HepG2 (cell line): ENCODE measurements around the gene JAK1. TPM values are rescaled to one million over a fixed set of nuclear protein-coding genes. Genes with fewer than 3 reads are reported as not detected.

ENCODE experiments used
- CBX1 ChIP-seq: IDR thresholded peaks from one replicate; pipeline ENCODE4 v1.6.1; 2016; ENCODE audit warnings: antibody characterized with exemption, low read depth
- DMTF1 ChIP-seq: sonication (generic); formaldehyde crosslinking; IDR thresholded peaks from 2 replicates; pipeline ENCODE4 v1.4.0; 2020; ENCODE audit warnings: mild to moderate bottlenecking, missing genetic modification reagents
- GPBP1L1 ChIP-seq: sonication (generic); formaldehyde crosslinking; IDR thresholded peaks from 2 replicates; pipeline ENCODE4 v1.5.0; 2020; ENCODE audit warnings: mild to moderate bottlenecking, missing genetic modification reagents
- HMGA1 ChIP-seq: sonication (generic); formaldehyde crosslinking; conservative IDR thresholded peaks from 2 replicates; pipeline ENCODE4 v1.4.0; 2020; ENCODE audit warnings: missing genetic modification reagents
- JUN ChIP-seq: sonication (generic); formaldehyde crosslinking; IDR thresholded peaks from 2 replicates; pipeline ENCODE4 v1.4.0; 2020; ENCODE audit warnings: mild to moderate bottlenecking, missing genetic modification reagents
- KDM3A ChIP-seq: IDR thresholded peaks from 2 replicates; pipeline ENCODE4 v1.6.1; 2018; ENCODE audit warnings: low read depth, missing compliant biosample characterization
- MYNN ChIP-seq: sonication (generic); formaldehyde crosslinking; IDR thresholded peaks from 2 replicates; pipeline ENCODE4 v1.4.0; 2020; ENCODE audit warnings: mild to moderate bottlenecking, low read depth, missing genetic modification reagents
- NFAT5 ChIP-seq: sonication (generic); formaldehyde crosslinking; IDR thresholded peaks from 2 replicates; pipeline ENCODE4 v1.4.0; 2020; ENCODE audit warnings: missing genetic modification reagents
- NFYC ChIP-seq: IDR thresholded peaks from 2 replicates; pipeline ENCODE4 v1.6.1; 2016; ENCODE audit warnings: missing genetic modification reagents, missing compliant biosample characterization
- NONO ChIP-seq, 2 experiments: fragments of 450-650 bp in 1 of 2; sonication (generic) in 1 of 2; formaldehyde crosslinking in 1 of 2; IDR thresholded peaks in 1 of 2; conservative IDR thresholded peaks in 1 of 2; 2 replicates each; pipeline versions ENCODE4 v1.6.1 to v1.8.0; 2017 to 2022; ENCODE audit warnings: mild to moderate bottlenecking in 1 of 2, missing genetic modification reagents in 1 of 2, moderate library complexity in 1 of 2
- NR1H2 ChIP-seq: sonication (generic); formaldehyde crosslinking; IDR thresholded peaks from 2 replicates; pipeline ENCODE4 v1.8.1; 2022; ENCODE audit warnings: low read depth, missing genetic modification reagents, borderline replicate concordance
- PHF21A ChIP-seq: sonication (generic); formaldehyde crosslinking; IDR thresholded peaks from 2 replicates; pipeline ENCODE4 v1.5.0; 2020; ENCODE audit warnings: mild to moderate bottlenecking, missing genetic modification reagents
- PHF8 ChIP-seq: sonication (generic); formaldehyde crosslinking; IDR thresholded peaks from 2 replicates; pipeline ENCODE4 v1.5.0; 2020; ENCODE audit warnings: missing genetic modification reagents
- PLSCR1 ChIP-seq: sonication (generic); formaldehyde crosslinking; IDR thresholded peaks from 2 replicates; pipeline ENCODE4 v1.5.0; 2020; ENCODE audit warnings: missing genetic modification reagents, mild to moderate bottlenecking, borderline replicate concordance
- RCOR2 ChIP-seq: IDR thresholded peaks from 2 replicates; pipeline ENCODE4 v1.6.1; 2016; ENCODE audit warnings: missing biosample characterization, missing genetic modification reagents
- ZMYM3 ChIP-seq: sonication (generic); formaldehyde crosslinking; IDR thresholded peaks from 2 replicates; pipeline ENCODE4 v1.5.1; 2020; ENCODE audit warnings: mild to moderate bottlenecking, missing genetic modification reagents
- ZNF3 ChIP-seq: IDR thresholded peaks from 2 replicates; pipeline ENCODE4 v1.7.0; 2017; ENCODE audit warnings: inconsistent platforms
- ZNF329 ChIP-seq: sonication (generic); formaldehyde crosslinking; IDR thresholded peaks from 2 replicates; pipeline ENCODE4 v1.9.0; 2021; ENCODE audit warnings: low read depth, mild to moderate bottlenecking, missing genetic modification reagents
- ZNF570 ChIP-seq: sonication (generic); formaldehyde crosslinking; IDR thresholded peaks from 2 replicates; pipeline ENCODE4 v1.4.0; 2020; ENCODE audit warnings: mild to moderate bottlenecking, missing genetic modification reagents, borderline replicate concordance
- ZNF709 ChIP-seq: sonication (generic); formaldehyde crosslinking; IDR thresholded peaks from 2 replicates; pipeline ENCODE4 v1.5.0; 2020; ENCODE audit warnings: mild to moderate bottlenecking, missing genetic modification reagents
- polyA plus RNA-seq, 8 experiments: library from polyadenylated mRNA; depleted of rRNA in 3 of 8; stranded (reverse) in 7 of 8; unstranded in 1 of 8; fragments of >200 nt; fragmentation: Illumina TruSeq in 4 of 8; extraction: Trizol in 4 of 8; gene quantifications; 2 replicates each; pipeline versions ENCODE4 v1.2.1 to v1.2.3, GENCODE V29; 2011 to 2016; ENCODE audit warnings: low read depth in 4 of 8, missing spikeins in 1 of 8, mixed read lengths in 1 of 8; ENCODE audit not compliant: insufficient read depth in 1 of 8
- total RNA-seq, 5 experiments: library from RNA; depleted of rRNA; stranded (reverse); fragments of >200 nt; fragmentation: Illumina TruSeq; extraction: Trizol; gene quantifications; 2 replicates each; pipeline ENCODE4 v1.2.3, GENCODE V29; 2016; ENCODE audit warnings: low read depth in 1 of 5

Gene JAK1
- total and polyA plus RNA-seq, 2 of the 13 experiments (the other 11 are each of a cell fraction or from before 2014, with no cell fraction given) = 23.9 to 42.4 TPM

GRCh38 chr1:64986903-64987871 is 20.8 kb upstream of the JAK1 start (continued):
- TF ChIP-seq KDM3A (CRISPR knock-in tag) (no peak), NONO (IDR thresholded peaks at IDR 0.05) (no peak), NONO (CRISPR knock-in tag; conservative IDR thresholded peaks at IDR 0.05) (peak; percentile 57), NFYC (CRISPR knock-in tag) (peak; percentile 6; the same call in 1 of the 2 replicates), PHF21A (CRISPR knock-in tag) (no peak), ZNF3 (no peak), NR1H2 (CRISPR knock-in tag) (no peak), ZNF329 (CRISPR knock-in tag) (no peak), PHF8 (no peak), ZNF570 (CRISPR knock-in tag) (no peak), NFAT5 (CRISPR knock-in tag) (no peak), MYNN (no peak), GPBP1L1 (no peak), ZNF709 (CRISPR knock-in tag) (no peak), PLSCR1 (no peak), JUN (no peak; the same call in 1 of the 2 replicates), RCOR2 (CRISPR knock-in tag) (peak; percentile 93), HMGA1 (no peak), ZMYM3 (CRISPR knock-in tag) (no peak), DMTF1 (CRISPR knock-in tag) (no peak), CBX1 (no peak)
